Thymus (tissue), 11 donors: ENCODE measurements around the gene NKX6-2. TPM values are rescaled to one million over a fixed set of nuclear protein-coding genes. Genes with fewer than 3 reads are reported as not detected.
"Not testable (repeated sequence)": the region's sequence is repeated elsewhere in the genome, so short reads cannot be mapped to it uniquely, and the experiment has no call there.

Experiments
- DNase-seq, 9 donors: peaks; one replicate each; pipeline ENCODE4 v3.0.0-alpha.2; 2013; ENCODE audit warnings: low spot score in 9 of 9, low read depth in 6 of 9, missing footprints in 1 of 9
- H3K27ac ChIP-seq, 2 donors: one replicate each; pipeline ENCODE4 v1.5.1; 2013; ENCODE audit warnings: control low read depth in 1 of 2, low read depth in 1 of 2, low read length in 1 of 2, mild to moderate bottlenecking in 1 of 2, moderate library complexity in 1 of 2
- H3K27me3 ChIP-seq, 2 donors: one replicate each; pipeline ENCODE4 v1.5.1; 2013; ENCODE audit warnings: low read length in 1 of 2; ENCODE audit not compliant: control insufficient read depth in 2 of 2, insufficient read depth in 1 of 2
- H3K36me3 ChIP-seq, 2 donors: one replicate each; pipeline ENCODE4 v1.5.1; 2013; ENCODE audit warnings: low read length in 1 of 2, mild to moderate bottlenecking in 1 of 2, moderate library complexity in 1 of 2; ENCODE audit not compliant: control insufficient read depth in 2 of 2, insufficient read depth in 2 of 2
- H3K4me1 ChIP-seq, 2 donors: one replicate each; pipeline ENCODE4 v1.5.1; 2013; ENCODE audit warnings: low read length in 2 of 2; ENCODE audit not compliant: control insufficient read depth in 2 of 2, insufficient read depth in 2 of 2
- H3K4me3 ChIP-seq, 2 donors: one replicate each; pipeline ENCODE4 v1.5.1; 2013; ENCODE audit warnings: low read length in 2 of 2, control low read depth in 1 of 2, mild to moderate bottlenecking in 1 of 2
- H3K9me3 ChIP-seq, 2 donors: one replicate each; pipeline ENCODE4 v1.5.1; 2013; ENCODE audit warnings: low read length in 1 of 2, mild to moderate bottlenecking in 1 of 2; ENCODE audit not compliant: control insufficient read depth in 2 of 2, insufficient read depth in 1 of 2
- WGBS: extraction: QIAGEN DNeasy Blood & Tissue Kit; methylation state at CpG from one replicate; pipeline ENCODE4 v1.1.7; 2013; 5-methylcytosine and 5-hydroxymethylcytosine counted together
- polyA plus RNA-seq: library from polyadenylated mRNA; stranded (reverse); fragments of 200-250 nt; gene quantifications from one replicate; pipeline ENCODE4 v1.2.3, GENCODE V29; 2013
- total RNA-seq: library from RNA; stranded (reverse); fragments of 120-200 nt; gene quantifications from one replicate; pipeline ENCODE4 v1.2.4, GENCODE V29; 2013
- donor health status: healthy.

The NKX6-2 gene
- total and polyA plus RNA-seq, 2 donors: 0.09 to 0.16 TPM

DNA sequence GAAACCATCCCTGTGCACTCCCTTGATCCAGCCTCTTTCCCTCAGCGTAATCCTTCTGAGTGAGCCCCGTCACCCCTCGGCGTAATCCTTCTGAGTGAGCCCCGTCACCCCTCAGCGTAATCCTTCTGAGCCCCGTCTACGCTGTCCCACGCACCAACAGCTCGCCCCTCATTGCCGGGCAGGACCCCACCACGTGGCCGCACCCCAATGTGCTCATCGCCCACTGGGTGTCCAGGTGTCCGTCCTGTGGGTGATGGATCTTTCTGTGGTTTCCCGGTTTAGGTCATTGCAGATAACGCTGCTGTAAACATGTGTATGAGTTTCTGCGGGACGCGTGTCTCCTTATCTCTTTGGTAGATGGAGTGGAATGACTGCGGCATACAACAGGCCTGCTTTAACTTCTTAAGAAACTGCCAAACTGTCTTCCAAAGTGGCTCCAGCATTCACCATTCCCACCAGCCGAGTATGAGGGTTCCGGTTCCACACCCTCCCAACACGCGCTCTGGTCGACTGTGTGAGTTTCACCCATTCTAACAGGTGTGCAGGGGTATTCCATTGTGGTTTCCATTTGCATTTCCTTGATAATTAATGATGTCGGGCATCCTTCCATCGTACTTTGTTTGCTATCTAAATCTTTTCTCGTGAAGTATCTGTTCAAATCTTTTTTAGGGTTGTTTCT lies 42.1 kb upstream of the NKX6-2 start:
- 94% methylated on average over 29 of the region's 29 CpGs for WGBS

GRCh38 chr10:132827423-132827789 lies 41.5 kb upstream of the NKX6-2 start:
- Histone ChIP-seq H3K36me3 (no peaks in the 10 kb centered on the region), H3K27me3 (peaks cover 0 to 2% of the 10 kb centered on the region in 2 donors), H3K4me3 (no peak overlapping the region), H3K9me3 (peaks cover 3 to 23% of the 10 kb centered on the region in 2 donors), H3K4me1 (no peaks in the 10 kb centered on the region), H3K27ac (no peak overlapping the region)
- 89% methylated on average over 13 of the region's 13 CpGs for WGBS
- no peak for DNase-seq

More for the DNA sequence above, 42.1 kb upstream of the NKX6-2 start:
- Histone ChIP-seq H3K4me1 (no peaks in the 10 kb centered on the region), H3K9me3 (peaks cover 3 to 23% of the 10 kb centered on the region in 2 donors), H3K27ac (no peak overlapping the region), H3K27me3 (peaks cover 0 to 5% of the 10 kb centered on the region in 2 donors), H3K4me3 (no peak overlapping the region), H3K36me3 (no peaks in the 10 kb centered on the region)
- DNase-seq: no peak

GRCh38 chr10:132826524-132827422 lies 40.8 kb upstream of the NKX6-2 start:
- peaks cover 3 to 27% of the 10 kb centered on the region in 2 donors for H3K9me3 ChIP-seq
- no peaks in the 10 kb centered on the region for H3K36me3 ChIP-seq
- no peaks in the 10 kb centered on the region for H3K27me3 ChIP-seq
- H3K4me1 ChIP-seq: no peaks in the 10 kb centered on the region
- no peak for DNase-seq
- WGBS: 97% methylated on average over 36 of the region's 36 CpGs
- no peak overlapping the region for H3K27ac ChIP-seq
- H3K4me3 ChIP-seq: no peak overlapping the region

GRCh38 chr10:132825783-132826523 lies 40.0 kb upstream of the NKX6-2 start:
- not testable (repeated sequence) for H3K4me3 ChIP-seq, H3K36me3 ChIP-seq, H3K27me3 ChIP-seq, H3K4me1 ChIP-seq, DNase-seq, H3K27ac ChIP-seq
- WGBS: 98% methylated on average over 34 of the region's 34 CpGs
- peaks cover 3 to 27% of the 10 kb centered on the region in 2 donors for H3K9me3 ChIP-seq

GRCh38 chr10:132820056-132820455 lies 34.1 kb upstream of the NKX6-2 start:
- DNase-seq: no peak
- H3K27ac ChIP-seq: no peak overlapping the region
- H3K4me3 ChIP-seq: no peak overlapping the region
- H3K9me3 ChIP-seq: peaks cover 0 to 5% of the 10 kb centered on the region in 2 donors
- no peaks in the 10 kb centered on the region for H3K36me3 ChIP-seq
- no peaks in the 10 kb centered on the region for H3K4me1 ChIP-seq
- peaks cover 0 to 6% of the 10 kb centered on the region in 2 donors for H3K27me3 ChIP-seq
- 94% methylated on average over 13 of the region's 13 CpGs for WGBS

GRCh38 chr10:132817701-132818211 lies 31.8 kb upstream of the NKX6-2 start:
- 88% methylated on average over 29 of the region's 29 CpGs for WGBS
- Histone ChIP-seq H3K4me3 (no peak overlapping the region), H3K27ac (no peak overlapping the region), H3K4me1 (no peaks in the 10 kb centered on the region), H3K9me3 (peaks cover 0 to 4% of the 10 kb centered on the region in 2 donors), H3K27me3 (peaks cover 0 to 6% of the 10 kb centered on the region in 2 donors), H3K36me3 (no peaks in the 10 kb centered on the region)
- DNase-seq: no peak

DNA sequence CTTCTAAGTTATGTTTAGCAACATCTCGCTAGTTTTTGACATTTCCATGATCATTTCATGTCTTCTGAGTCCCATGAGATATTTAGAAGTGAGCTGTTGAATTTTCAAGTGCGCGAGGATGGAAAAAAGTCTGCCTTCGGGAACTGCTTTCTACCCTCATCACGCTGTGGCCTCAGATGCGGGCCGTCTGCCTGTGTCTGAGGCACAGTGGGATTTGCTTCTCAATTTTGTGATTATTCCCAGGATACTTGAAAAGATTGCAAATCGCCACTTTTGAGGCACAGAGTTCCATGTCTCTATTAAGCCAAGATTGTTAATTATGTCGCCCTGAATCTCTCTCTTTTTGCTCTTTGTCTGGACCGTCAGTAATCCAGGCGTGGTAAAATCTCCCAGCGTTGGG lies 30.8 kb upstream of the NKX6-2 start:
- Histone ChIP-seq H3K4me3 (no peak overlapping the region), H3K4me1 (no peaks in the 10 kb centered on the region), H3K27me3 (peaks cover 0 to 6% of the 10 kb centered on the region in 2 donors), H3K9me3 (no peaks in the 10 kb centered on the region), H3K27ac (no peak overlapping the region), H3K36me3 (no peaks in the 10 kb centered on the region)
- DNase-seq: no peak
- WGBS: 94% methylated on average over 12 of the region's 12 CpGs

DNA sequence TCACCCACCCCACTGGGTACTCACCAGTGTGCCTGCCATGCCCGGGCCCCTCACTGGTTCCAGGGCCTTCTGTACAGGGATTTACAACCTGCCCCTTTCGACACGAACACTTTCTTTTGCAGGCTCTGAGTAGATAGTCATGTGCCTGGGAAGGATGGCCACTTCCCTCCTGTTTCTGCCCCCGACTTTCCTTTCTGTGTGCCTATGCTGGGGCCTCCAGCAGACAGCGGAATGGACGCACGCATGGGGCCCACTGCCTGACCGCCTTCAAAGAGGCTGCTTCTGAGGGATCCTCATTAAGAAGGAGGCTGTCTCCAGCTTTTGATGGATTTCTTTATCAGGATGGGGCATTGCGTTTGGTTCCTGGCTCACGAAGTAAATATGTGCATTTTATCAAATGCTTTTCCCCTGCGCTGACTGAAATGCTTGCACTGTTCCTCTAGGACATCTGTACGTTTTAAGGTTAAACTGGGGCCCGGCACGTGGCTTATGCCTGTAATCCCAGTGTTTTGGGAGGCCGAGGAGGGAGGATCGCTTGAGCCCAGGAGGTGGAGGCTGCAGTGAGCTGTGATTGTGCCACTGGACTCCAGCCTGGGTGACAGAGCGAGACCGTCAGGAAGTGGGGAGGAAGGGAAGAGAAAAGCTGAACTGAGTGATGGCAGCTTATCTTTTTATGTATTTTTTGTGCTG lies 29.4 kb upstream of the NKX6-2 start:
- no peak overlapping the region for H3K4me3 ChIP-seq
- WGBS: 80% methylated on average over 18 of the region's 18 CpGs
- no peaks in the 10 kb centered on the region for H3K36me3 ChIP-seq
- H3K9me3 ChIP-seq: no peaks in the 10 kb centered on the region
- H3K27ac ChIP-seq: no peak overlapping the region
- H3K4me1 ChIP-seq: no peaks in the 10 kb centered on the region
- H3K27me3 ChIP-seq: peaks cover 0 to 6% of the 10 kb centered on the region in 2 donors
- no peak for DNase-seq
